K562 (cell line): ENCODE measurements around the gene KDF1. TPM values are rescaled to one million over a fixed set of nuclear protein-coding genes. Genes with fewer than 3 reads are reported as not detected.

Experiments
- CHD4 ChIP-seq: fragments of 200-600 bp; sonication (generic); IDR thresholded peaks from 3 replicates; pipeline ENCODE4 v1.6.1; 2012; ENCODE audit warnings: low read depth, mild to moderate bottlenecking, mixed read lengths, low read length, inconsistent platforms; ENCODE audit not compliant: insufficient read depth, insufficient replicate concordance, poor library complexity, severe bottlenecking
- CLOCK ChIP-seq: fragments of 250-450 bp; sonication (Bioruptor Pico); IDR thresholded peaks from 2 replicates; pipeline ENCODE4 v1.4.0; 2020; ENCODE audit warnings: mild to moderate bottlenecking, moderate library complexity, borderline replicate concordance
- ESRRA ChIP-seq: fragments of 450-650 bp; IDR thresholded peaks from 2 replicates; pipeline ENCODE4 v1.6.1; 2014; ENCODE audit warnings: low read depth, mild to moderate bottlenecking, moderate library complexity, borderline replicate concordance
- EWSR1 ChIP-seq: fragments of 450-650 bp; IDR thresholded peaks from 2 replicates; pipeline ENCODE4 v1.6.1; 2018; ENCODE audit warnings: borderline replicate concordance, mild to moderate bottlenecking, low read depth, moderate library complexity; ENCODE audit not compliant: partially characterized antibody
- GATAD2A ChIP-seq: fragments of 450-650 bp; IDR thresholded peaks from 2 replicates; pipeline ENCODE4 v1.6.1; 2017
- HNRNPUL1 ChIP-seq: fragments of 200-400 bp; formaldehyde crosslinking; IDR thresholded peaks from 2 replicates; pipeline ENCODE4 v1.6.1; 2017; ENCODE audit warnings: low read length
- KLF13 ChIP-seq: fragments of 450-650 bp; IDR thresholded peaks from 2 replicates; pipeline ENCODE4 v1.6.1; 2016; ENCODE audit warnings: missing genetic modification characterization, low read depth, mild to moderate bottlenecking, missing compliant biosample characterization, moderate library complexity, borderline replicate concordance
- KLF6 ChIP-seq: fragments of 250-450 bp; sonication (Bioruptor Pico); IDR thresholded peaks from 2 replicates; pipeline ENCODE4 v1.4.0; 2020; ENCODE audit warnings: mild to moderate bottlenecking, moderate library complexity, borderline replicate concordance
- MAFG ChIP-seq: fragments of 450-650 bp; conservative IDR thresholded peaks from 2 replicates; pipeline ENCODE4 v1.6.1; 2016; ENCODE audit warnings: missing genetic modification characterization, missing compliant biosample characterization
- RAD51 ChIP-seq: fragments of 450-650 bp; IDR thresholded peaks from 2 replicates; pipeline ENCODE4 v1.7.1; 2016; ENCODE audit warnings: low read depth, mild to moderate bottlenecking, borderline replicate concordance
- SIX5 ChIP-seq, 2 experiments: IDR thresholded peaks; 2 replicates each; pipeline ENCODE4 v1.6.1; 2011; ENCODE audit warnings: low read length in 2 of 2, borderline replicate concordance in 1 of 2, low read depth in 1 of 2, mild to moderate bottlenecking in 1 of 2, moderate library complexity in 1 of 2; ENCODE audit not compliant: insufficient read depth in 1 of 2
- TARDBP ChIP-seq: fragments of 450-650 bp; IDR thresholded peaks from 2 replicates; pipeline ENCODE4 v1.6.1; 2016
- TGIF2 ChIP-seq: sonication (generic); formaldehyde crosslinking; IDR thresholded peaks from 2 replicates; pipeline ENCODE4 v1.8.1; 2022; ENCODE audit warnings: mild to moderate bottlenecking, missing genetic modification reagents, moderate library complexity
- XRCC4 ChIP-seq: IDR thresholded peaks from one replicate; pipeline ENCODE4 v1.6.1; 2011; ENCODE audit not compliant: insufficient read depth, insufficient read length; ENCODE audit errors: extremely low read depth
- ZBTB12 ChIP-seq: fragments of 250-450 bp; sonication (Bioruptor Pico); IDR thresholded peaks from 2 replicates; pipeline ENCODE4 v1.4.0; 2020
- ZBTB7A ChIP-seq: IDR thresholded peaks from 2 replicates; pipeline ENCODE4 v1.6.1; 2011; ENCODE audit warnings: low read depth, mild to moderate bottlenecking, low read length, moderate library complexity, borderline replicate concordance; ENCODE audit not compliant: control insufficient read depth
- ZEB2 ChIP-seq: fragments of 450-650 bp; IDR thresholded peaks from 2 replicates; pipeline ENCODE4 v1.6.1; 2016
- ZFP1 ChIP-seq: fragments of 450-650 bp; formaldehyde crosslinking; IDR thresholded peaks from 2 replicates; pipeline ENCODE4 v1.4.0; 2020; ENCODE audit warnings: mild to moderate bottlenecking, mixed read lengths
- polyA plus RNA-seq, 8 experiments: library from polyadenylated mRNA; depleted of rRNA in 4 of 8; stranded (reverse) in 5 of 8; unstranded in 3 of 8; fragments of >200 nt; fragmentation: Nextera tagmentation in 2 of 8; fragmentation: Illumina TruSeq in 1 of 8; extraction: Ambion mirVana in 2 of 8; extraction: Trizol in 1 of 8; gene quantifications; 2 replicates each; pipeline versions ENCODE4 v1.2.1 to v1.2.3, GENCODE V29; 2011 to 2014; ENCODE audit warnings: inconsistent platforms in 1 of 8, missing spikeins in 1 of 8
- total RNA-seq, 7 experiments: library from RNA; depleted of rRNA in 6 of 7; stranded (reverse); fragments of >200 nt in 6 of 7; fragmentation: Illumina TruSeq in 2 of 7; extraction: Trizol in 2 of 7; gene quantifications; 2 replicates each; pipeline versions ENCODE4 v1.2.1 to v1.2.3, GENCODE V29; 2011 to 2021; ENCODE audit warnings: low replicate concordance in 1 of 7
- TF ChIP-seq, protein P1 (sequence below): fragments of 250-450 bp; sonication (Bioruptor Pico); IDR thresholded peaks from 2 replicates; pipeline ENCODE4 v1.8.0; 2022; ENCODE audit warnings: inconsistent platforms, mild to moderate bottlenecking, moderate library complexity, borderline replicate concordance
- TF ChIP-seq, protein P2 (sequence below): fragments of 450-650 bp; formaldehyde crosslinking; IDR thresholded peaks from 2 replicates; pipeline ENCODE4 v1.4.0; 2020; ENCODE audit warnings: mild to moderate bottlenecking, moderate library complexity

Gene KDF1
- total and polyA plus RNA-seq, 9 of the 15 experiments (the other 6 are each of a cell fraction or from before 2014, with no cell fraction given): 0.38 to 1.9 (median 0.83) TPM

DNA sequence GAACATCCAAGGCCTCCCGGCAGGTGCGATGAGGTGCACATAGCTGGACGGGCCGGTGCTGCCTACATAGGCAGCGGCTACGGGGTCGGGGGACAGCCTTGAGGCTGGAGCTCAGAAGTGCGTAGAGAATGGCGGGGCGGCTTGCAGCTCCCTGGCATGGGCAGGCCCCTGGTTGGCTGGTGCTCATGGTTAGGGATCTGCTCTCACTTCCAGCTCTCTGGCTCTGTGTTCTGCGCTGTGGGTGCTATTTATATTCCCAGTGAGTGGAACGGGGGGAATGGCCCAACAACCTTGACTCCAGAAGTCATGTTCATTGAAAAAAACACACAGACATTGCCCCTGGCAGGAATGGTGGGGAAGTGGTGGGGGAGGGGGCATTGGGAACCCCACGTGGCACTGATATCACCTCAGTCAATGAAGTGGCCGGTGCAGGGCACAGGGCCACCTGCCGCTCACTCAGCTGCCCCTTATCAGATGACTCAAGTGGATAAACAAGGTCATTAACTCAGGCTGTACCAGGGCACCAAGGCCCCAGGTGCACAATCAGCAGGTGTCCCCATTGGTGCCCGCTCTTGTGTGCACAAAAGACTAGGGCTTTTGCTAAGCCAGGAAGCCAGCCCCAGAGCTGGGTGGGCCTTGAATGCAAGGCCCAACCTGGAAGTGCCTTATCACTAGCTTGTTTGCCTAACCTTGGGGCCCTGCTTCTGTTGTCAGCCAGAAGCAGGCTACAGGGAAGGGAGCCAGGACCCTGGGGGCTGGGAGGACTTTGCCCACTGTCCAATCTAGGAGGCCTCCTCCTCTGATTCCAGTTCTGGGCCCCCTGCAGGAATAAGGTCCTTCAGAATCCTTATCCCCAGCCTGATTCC lies 46.3 kb downstream of the KDF1 start, which contains the start of gene NR0B2 (continued):
- TF ChIP-seq CLOCK (CRISPR knock-in tag) (no peak), TGIF2 (CRISPR knock-in tag) (no peak), HNRNPUL1 (no peak), ESRRA (peak; percentile 74), ZBTB12 (no peak), CHD4 (no peak), TARDBP (no peak), KLF6 (CRISPR knock-in tag) (0 out of 2 replicates have a peak, but pooled peaks have one; percentile 36), XRCC4 (no peak), ZBTB7A (peak; percentile 65; the same call in 1 of the 2 replicates), EWSR1 (no peak), RAD51 (no peak), ZEB2 (peak; percentile 44; the same call in 1 of the 2 replicates), KLF13 (tag) (0 out of 2 replicates have a peak, but pooled peaks have one; percentile 31), SIX5 (IDR thresholded peaks at IDR 0.05; ENCODE audit: borderline replicate concordance in 1 of 2, insufficient read depth in 1 of 2, low read depth in 1 of 2, low read length in 2 of 2) (no peak), ZFP1 (CRISPR knock-in tag) (no peak), GATAD2A (0 out of 2 replicates have a peak, but pooled peaks have one; percentile 4), MAFG (tag) (no peak)
- TF ChIP-seq, protein P1, sequence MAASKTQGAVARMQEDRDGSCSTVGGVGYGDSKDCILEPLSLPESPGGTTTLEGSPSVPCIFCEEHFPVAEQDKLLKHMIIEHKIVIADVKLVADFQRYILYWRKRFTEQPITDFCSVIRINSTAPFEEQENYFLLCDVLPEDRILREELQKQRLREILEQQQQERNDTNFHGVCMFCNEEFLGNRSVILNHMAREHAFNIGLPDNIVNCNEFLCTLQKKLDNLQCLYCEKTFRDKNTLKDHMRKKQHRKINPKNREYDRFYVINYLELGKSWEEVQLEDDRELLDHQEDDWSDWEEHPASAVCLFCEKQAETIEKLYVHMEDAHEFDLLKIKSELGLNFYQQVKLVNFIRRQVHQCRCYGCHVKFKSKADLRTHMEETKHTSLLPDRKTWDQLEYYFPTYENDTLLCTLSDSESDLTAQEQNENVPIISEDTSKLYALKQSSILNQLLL (CRISPR knock-in tag): no peak
- TF ChIP-seq, protein P2, sequence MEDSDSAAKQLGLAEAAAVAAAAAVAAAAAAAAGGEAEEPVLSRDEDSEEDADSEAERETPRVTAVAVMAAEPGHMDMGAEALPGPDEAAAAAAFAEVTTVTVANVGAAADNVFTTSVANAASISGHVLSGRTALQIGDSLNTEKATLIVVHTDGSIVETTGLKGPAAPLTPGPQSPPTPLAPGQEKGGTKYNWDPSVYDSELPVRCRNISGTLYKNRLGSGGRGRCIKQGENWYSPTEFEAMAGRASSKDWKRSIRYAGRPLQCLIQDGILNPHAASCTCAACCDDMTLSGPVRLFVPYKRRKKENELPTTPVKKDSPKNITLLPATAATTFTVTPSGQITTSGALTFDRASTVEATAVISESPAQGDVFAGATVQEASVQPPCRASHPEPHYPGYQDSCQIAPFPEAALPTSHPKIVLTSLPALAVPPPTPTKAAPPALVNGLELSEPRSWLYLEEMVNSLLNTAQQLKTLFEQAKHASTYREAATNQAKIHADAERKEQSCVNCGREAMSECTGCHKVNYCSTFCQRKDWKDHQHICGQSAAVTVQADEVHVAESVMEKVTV (CRISPR knock-in tag): no peak
